ENCODE data around the gene CUBN.

CUBN gene

DNA sequence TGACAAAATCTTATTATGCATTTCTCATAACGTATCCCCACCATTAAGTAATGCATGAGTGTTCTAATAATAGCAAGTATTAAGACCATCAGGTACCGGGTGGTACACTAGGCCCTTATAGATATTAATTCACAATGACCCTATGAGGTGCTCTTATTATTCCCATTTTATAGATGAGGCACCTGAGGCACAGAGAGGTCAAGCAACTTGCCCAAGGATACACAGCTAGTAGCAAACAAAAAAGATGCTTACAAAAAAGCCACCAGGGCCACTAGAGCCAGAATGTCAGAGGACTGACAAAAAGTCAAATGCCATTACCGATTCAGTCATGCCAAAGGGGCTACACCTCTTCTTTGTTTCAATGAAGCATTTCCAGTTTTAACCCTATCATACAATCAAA is 318.3 kb downstream of the CUBN start:
- DNase-seq, result no peak

- DNase-seq, result peak; percentile 17
Measured at GRCh38 chr10:16809074-16809718, 320.4 kb downstream of the CUBN start.

- no peak for DNase-seq
Measured at GRCh38 chr10:16804123-16804522, 325.5 kb downstream of the CUBN start.

DNA sequence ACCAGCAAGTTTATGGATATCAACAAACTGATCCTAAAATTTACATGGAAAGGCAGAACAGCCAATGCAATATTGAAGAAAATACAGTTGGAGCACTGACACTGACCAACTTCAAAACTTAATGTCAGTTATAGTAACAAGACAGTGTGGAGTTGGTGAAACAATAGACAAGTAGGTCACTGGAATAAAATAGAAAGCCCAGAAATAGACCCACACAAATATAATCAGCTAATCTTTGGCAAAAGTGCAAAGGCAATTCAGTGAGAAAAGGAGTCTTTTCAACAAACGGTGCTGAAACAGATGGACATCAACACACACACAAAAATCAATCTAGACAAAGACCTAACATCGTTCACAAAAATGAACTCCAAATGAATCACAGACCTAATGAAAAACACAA is 326.1 kb downstream of the CUBN start:
- no peak for DNase-seq

DNA sequence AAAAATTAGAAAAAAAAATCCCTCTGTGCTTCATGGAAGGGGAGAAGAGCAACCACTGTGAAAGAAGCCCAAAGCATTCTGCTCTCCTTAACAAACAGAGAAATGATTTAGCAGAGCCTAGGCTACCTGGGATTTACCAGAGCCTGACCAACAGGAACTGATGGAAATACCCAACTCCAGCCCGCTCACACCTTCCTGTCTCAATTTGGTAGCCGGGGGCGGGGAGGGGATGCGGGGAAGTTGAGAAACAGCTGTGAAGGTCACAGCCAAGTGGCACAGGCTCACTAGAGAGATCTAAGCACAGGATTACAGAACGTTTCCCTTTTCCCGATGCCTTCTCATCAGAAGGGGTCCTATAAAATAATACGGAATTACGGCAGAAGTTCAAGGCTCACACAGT is 330.0 kb downstream of the CUBN start:
- no peak for DNase-seq

DNA sequence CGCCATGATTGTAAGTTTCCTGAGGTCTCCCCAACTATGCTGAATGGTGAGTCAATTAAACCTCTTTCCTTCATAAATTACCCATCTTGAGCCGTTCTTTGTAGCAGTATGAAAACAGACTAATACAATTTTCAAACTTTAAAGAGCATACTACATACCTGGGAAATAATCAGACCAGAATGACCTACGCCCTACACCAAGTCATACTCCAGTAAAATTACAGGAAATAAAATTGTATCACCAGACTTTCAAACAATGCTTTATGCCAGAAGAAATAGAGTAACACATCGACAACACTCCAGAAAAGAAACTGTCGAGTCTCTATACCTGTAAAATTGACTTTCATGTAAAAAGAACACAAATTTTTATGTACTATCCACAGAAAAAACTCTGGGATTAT is 331.0 kb downstream of the CUBN start:
- no peak for DNase-seq

DNA sequence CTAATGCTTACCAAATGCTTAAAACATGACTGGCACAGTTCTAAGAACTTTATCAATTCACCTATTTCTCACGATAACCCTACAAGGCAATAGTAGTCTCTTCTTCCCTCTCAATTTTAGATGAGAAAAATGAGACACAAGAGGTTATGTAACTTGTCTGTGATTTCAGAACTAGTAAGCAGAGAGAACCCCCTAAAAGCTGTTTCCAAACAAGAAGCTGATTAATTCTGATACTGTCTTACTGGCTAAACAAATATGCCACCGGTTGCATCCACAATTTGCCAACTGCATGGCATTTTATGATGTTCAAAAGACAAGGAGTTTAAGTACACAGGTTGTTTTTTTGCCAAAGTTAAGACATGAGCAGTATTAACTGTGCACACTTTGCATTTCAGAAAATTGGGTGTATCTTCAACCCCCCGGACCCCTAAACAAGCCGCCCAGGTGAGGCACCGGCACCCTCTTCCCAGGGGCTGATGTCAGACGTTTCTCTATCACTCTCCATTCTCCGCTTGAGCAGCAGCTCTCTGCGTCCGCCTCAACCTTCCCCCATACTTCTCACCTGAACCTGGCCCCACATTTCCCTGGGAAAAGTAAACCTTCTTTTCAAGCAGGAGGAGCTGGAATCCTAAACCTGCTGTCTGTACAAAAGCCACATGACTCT is 334.1 kb downstream of the CUBN start:
- no peak for DNase-seq

- no peak for DNase-seq
Measured at GRCh38 chr10:16794005-16794404, 335.6 kb downstream of the CUBN start.

- no peak for DNase-seq
Measured at GRCh38 chr10:16792675-16793074, 336.9 kb downstream of the CUBN start.

DNA sequence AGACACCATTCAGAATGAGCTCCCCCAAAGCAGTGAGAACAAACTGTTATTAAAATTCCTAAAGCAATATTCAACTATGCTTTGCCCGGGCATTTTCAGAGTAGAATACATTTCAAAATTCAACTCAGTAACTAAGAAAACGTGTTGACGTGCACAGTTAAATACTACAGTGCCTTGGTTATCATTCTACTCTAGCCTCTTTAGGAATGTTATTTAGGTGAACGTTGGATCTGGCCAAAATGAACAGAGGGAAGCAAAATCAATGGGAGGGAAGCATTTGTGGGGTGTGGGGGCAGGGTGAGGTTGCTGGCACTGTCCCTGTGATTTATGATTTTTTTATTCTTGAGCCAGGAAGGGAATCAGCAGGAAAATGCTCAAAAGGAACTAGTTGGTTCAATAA is 339.8 kb downstream of the CUBN start:
- DNase-seq, result no peak

DNA sequence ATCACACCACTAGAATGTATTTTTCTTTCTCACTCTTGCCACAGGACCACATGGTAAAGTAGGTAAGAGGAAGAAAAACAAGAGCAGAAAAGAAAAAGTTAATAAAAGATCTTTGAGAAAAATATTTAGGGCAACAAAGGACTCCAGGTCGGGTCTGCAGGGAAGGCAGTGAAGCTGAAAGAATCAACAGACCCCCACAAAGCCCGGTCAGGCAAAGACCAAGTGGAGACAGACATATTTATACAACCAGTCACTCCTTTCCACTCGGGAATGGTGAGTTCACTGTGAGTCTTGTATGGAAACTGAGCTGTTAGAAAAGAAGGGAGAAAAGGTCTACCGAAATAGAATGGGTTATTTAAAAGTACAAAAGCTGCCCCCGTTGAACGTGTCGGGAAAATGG is 340.4 kb downstream of the CUBN start:
- DNase-seq, result no peak

DNA sequence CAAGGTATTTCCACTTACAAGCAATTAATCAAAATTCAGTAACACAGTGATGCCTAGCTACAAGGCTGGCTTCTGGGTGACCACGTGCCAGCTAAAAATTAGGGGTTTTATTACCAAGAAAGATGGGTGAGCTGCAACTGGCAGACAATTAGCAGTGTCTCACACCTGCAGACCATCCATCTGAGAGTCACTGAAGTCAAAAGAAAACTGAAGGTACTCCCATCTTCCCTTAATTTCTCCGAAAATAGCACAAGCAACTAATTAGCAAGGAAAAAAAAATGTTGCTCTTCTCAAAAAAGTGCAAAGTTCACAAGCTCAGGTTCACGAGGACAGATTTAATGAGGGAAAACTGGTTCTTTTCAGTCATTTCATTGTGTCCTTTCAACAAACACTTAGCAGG is 340.8 kb downstream of the CUBN start:
- no peak for DNase-seq

GRCh38 chr10:16788125-16788524 is 341.5 kb downstream of the CUBN start:
- DNase-seq, result no peak

GRCh38 chr10:16787361-16787791 is 342.2 kb downstream of the CUBN start:
- no peak for DNase-seq

DNA sequence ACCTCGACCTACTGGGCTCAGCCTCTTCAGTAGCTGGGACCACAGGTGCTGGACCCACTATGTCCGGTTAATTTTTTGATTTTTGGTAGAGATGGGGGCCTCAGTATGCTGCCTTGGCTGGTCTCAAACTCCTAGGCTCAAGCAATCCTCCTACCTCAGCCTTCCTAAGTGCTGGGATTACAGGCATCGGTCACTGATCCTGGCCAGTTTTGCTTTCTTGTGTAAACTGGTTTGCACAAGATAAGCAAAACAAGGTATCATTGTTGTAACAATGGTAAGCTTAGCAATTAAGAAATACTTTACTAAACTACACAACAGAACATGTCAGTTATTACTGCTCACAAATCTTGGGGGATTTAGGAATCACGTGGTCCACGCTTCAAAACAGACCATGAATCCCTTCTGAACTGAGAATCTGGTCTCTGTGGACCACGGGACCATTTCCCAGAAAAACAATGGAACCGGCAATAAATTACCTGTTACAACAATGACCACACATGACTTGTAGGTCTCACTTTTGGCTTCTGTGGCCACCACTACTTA is 349.2 kb downstream of the CUBN start:
- no peak for DNase-seq

DNA sequence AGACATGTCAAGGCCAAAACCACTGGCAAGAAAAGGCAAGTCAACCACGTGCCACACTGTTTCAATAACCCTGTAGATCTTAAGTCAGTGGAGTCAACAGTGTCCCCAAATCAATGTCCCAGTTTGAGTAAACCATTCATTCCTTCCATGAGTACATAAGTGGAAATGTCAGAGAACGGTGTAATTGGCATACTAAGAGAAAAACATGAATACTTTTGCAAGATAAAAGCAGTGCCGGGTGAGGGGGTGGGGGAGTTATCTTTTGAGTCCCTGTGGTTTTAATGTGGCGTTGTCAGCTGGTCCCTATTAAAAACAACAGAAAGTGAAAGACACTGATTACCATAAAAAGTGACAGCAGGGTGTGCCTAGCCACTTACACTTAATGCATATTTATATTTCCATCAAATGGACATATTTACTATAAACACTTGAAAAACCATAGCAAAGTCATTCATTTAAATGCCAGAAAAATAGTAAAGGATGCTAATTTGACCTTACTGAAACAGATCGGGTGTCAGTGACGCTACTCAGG is 350.2 kb downstream of the CUBN start:
- DNase-seq, result no peak

DNA sequence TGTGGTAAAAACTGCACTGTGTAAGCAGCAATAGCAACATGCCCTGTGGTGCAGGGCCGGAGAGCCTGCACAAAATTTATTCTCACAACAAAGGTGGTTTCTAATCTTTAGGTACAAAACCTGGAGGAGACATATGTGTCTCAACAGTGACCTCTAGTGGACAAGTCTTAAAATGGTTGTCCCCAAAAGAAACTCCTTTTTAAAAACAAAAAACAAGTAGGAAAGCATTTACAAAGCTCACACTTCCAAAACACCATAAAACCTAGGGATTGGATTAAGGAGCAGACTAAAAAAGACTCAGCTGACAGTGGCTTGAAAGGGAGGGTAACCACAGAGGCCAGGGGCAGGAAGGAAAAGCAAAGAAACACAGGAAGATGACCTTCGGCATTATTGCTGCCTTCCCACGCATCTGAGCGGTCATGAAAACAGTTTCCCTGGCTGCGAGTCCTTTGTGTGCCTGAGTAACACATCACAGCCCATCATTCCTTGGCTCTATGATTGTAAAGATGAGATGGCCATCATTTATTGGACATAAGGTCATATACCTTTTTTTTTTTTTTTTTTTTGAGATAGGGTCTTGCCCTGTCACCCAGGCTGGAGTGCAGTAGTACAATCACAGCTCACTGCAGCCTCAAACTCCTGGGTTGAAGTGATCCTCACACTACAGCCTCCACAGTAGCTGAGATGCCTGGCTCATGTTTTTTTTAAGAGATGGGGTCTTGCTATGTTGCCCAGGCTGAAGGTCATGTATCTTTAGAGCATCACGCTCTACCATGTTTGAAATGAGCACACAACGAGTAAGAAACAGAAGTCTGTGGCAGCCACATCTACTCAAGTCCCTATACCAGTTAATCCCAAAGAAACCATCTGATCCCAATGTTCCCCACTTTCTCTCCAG is 351.9 kb downstream of the CUBN start:
- DNase-seq, result peak; percentile 43

GRCh38 chr10:16776896-16777295 is 352.7 kb downstream of the CUBN start:
- DNase-seq, result no peak
